NOMO-1 (cell line): Measurements from ENCODE around the gene HACD2.

Experiments
- DNase-seq, 2 experiments: peaks; one replicate each; lab custom pipeline; 2025; ENCODE audit not compliant: unreplicated experiment in 2 of 2; lab: John Stamatoyannopoulos, UW

The HACD2 gene

DNA sequence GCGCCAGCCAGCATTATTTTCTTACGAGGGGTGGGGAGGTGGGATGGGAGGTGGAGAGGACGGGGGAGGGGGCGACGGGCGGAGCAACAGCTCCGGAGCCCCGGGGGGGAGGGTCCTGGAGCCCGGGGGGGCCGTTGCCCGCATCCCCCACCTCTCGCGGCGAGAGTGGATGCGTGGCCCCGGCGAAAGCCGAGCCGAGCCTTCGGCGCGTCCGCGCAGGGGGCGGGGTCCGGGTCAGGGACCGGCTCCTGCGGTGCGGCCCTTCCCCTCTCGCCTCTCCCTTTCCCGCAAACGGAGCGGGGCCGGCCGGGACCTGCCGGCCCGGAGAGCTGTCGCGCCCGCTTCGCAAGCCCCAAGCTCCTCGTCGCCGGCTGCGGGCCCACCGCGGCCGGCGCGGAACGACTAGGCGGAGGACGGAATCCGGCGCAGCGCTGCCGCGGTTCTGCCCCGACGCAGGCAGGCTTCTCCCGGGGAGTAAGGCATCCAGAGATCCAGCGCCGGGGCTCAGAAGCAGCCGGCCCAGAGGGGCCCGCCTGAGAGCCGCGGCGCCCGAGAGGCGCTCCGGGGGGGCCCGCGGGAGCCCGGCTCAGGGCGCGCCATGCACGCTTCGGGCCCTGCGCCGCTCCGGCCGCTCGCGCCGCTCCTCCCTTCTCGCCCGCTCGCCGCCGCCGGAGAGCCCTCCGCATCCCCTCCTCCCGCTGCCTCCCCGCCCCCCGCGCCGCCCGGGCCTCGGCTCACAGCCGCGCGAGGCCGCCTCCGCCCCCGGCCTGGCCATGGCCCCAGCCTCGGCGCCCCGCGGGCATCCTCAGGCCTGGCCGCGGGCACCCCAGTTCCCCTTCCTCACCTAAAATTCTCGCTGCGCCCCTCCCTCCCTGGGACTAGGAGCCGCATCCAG is 135.5 kb downstream of the HACD2 start:
- DNase-seq, result no peak

DNA sequence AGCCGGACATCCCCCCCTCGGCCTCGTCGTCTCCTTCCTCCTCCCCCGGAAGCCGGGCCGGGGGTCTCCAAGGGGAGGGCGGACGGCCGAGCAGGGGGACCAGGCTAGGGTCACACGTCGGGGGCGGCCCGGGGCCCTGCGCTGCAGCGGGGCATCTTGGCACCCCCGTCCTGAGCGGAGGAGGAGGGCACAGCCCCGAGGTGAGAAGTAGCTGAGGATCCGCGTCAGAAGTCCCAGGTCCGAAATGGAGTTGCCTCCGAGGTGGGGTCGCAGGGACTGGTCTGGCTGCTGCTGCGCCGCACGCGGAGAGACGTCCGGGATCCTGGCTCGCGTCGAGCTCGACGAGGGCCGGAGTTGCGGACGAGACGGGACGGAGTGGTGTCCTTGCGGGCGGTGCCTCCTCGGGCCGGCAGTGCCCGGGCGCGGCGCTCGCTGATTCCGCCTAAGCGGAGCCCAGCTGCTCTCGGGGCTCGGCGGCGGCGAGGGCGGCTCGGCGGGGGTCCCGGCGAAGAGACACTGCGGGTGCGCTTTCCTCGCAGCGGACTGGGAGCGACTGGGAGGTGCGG is 136.2 kb downstream of the HACD2 start, which contains the start of gene ADCY5:
ADCY5 (minus strand) TSS at position 555 of the 566 bp plus-strand sequence; CDS start at position 10, 545 bp downstream.
- DNase-seq, result no peak

DNA sequence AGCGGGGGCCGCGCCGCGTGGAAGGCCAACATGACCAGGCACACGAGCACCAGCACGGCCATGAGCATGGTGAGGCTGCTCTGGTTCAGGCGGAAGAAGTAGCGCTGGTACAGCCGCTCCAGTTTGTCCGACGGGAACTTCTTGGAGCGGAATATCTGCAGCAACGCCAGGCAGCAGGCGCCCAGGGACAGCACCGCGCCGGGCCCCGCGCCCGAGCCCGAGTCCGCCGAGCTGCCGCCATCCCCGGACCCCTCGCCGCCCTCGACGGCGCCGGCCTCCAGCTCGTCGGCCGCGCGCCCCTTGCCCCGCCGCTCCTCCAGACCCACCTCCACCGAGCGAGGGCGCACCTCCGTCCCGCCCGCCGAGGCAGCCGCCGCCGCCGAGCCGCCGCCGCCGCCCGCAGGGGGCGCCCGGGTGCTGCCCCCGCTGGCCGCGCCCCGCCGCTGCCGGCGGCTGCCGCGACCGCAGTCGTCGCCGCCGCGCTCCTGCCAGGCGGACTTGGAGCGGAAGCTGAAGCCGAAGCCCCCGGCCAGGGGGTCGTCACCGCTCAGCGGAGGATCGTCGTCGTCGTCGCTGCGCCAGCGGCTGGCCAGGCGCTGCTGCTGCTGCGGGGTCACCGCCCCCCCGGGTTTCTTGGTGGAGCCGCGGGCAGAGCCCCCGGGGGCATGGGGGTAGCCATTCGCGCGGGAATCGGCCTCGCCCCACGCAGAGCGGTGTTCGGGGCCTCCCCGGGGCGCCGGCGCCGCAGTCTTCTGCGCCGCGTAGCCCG is 136.9 kb downstream of the HACD2 start:
- no peak for DNase-seq

DNA sequence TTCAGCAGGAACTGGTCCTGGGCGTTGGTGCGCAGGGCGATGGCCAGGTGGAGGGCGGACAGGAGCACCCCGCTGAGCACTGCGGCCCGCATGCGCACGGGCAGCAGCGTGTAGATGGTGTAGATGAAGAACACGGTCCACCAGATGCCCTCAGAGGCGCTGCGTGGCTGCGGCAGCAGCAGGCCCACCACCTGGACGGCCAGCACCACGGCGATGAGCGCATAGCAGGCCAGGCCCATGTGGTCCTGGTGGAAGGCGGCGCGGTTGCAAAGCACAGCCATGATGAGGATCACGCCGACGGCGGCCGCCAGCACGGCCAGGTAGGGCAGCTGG is 137.5 kb downstream of the HACD2 start:
- no peak for DNase-seq

DNA sequence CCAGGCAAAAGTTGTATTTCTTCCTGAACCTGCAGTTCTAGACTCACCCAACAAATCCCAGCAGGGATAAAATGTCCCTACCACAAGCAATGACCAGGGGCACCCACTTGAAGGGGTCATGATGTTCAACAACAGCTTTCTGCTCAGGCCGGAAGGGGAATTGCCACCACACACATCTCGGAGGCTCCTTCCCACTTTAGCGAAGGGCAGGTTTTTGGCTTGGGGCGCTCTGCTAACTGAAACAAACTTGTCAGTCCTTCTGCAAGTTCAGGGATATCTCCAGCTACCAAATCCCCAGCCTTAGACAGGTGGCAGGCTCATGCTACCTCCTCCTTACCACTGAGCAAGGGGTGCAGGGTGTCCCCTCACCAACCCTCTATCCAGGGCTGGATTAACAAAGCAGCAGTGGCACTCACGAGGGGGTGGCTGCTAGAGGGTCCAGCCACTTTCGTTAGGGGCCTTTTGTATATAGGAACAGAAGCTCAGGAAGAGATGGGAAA is 138.2 kb downstream of the HACD2 start:
- no peak for DNase-seq

DNA sequence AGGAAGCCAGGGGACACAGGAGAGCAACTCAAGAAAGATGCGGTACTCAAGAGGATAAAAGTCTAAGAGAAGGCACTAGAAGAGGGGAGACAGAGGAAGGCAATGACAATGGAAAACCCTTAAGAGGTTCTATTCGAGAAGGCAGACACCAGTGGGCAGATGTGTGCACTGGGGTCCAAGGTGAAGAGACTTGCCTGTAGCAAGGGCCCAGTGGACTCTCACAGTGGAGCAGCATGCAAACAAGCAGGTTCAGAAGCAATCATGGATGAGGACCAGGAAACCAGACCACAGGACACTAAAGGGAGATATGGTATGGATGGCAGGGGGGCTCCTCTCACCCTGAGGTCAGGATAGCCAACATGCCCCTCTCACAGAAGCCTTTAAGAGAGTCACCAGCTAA is 138.6 kb downstream of the HACD2 start:
- no peak for DNase-seq

DNA sequence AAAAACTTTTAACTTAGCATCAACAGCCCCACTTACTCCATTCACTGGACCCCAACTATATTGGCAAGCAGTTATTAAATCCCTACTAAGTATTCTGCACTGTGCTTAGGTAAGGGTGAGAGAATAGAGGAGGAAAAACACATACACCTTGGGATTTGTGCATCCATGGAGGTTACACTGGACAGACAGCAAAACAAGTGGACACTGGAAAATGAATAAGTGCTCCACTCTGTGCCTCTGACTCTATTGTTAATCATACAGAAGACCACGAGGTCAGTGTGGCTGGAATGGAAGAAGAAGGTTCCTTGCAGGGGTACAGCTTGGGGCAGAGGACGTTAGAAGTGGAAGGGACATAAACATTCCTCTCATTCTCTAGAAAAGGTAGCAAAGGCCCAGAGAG is 139.2 kb downstream of the HACD2 start:
- no peak for DNase-seq

DNA sequence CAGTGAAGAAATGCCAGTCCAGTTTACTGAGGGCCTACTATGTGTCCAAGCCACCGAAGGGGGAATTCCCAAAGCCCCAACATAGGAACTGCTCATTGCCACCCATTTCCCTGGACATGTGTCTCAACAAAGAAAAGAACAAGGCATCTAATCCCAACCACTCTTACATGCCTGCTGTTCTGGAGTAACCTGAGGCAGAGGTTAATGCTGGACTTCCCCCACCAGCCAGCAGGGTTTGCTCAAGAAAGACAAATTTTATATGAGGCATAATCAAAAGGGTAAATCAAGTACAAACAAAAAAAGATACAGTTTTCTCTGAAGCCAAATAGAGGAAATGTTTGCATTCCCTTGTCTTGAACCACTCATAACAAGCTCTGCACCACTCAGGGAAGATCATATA is 140.1 kb downstream of the HACD2 start:
- DNase-seq, result no peak

DNA sequence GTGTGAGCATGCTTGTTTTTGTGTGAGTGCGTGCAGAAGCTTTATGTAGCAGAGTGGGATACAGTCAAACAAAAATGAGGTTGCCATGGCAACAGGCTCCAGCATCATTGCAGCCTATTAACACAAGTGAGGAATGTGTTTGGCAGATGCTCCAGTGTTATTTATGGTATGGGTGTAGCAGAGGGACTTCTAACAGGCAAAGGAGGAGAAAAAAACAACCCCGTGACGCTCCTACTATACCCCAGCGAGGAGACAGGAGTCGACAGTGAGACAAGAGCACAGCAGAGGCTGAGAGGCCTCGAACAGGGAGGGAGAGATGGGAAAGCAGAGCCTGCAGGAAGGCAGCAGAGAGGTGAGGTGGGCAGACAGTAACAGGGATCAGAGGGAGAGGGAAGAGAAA is 140.8 kb downstream of the HACD2 start:
- DNase-seq, result no peak

DNA sequence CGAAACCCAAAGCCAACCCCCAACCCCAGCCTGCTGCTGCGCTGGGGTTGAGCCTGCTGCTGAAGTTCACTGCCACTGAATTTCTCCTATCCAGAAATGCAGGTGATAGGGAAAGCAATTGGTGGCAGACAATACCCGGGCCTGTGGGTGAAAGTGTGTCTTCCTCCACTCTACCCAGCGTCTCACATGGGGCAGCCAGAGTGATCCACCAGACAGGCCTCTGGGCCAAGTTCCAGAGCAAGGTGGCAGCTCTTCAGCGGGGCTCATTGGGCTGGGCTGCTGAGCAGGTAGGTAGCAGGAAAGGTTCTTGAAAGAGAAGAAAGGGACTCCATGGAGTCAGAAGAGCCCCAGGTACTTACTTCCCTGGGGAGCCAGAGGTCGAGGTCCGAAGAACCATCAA is 141.9 kb downstream of the HACD2 start:
- no peak for DNase-seq

DNA sequence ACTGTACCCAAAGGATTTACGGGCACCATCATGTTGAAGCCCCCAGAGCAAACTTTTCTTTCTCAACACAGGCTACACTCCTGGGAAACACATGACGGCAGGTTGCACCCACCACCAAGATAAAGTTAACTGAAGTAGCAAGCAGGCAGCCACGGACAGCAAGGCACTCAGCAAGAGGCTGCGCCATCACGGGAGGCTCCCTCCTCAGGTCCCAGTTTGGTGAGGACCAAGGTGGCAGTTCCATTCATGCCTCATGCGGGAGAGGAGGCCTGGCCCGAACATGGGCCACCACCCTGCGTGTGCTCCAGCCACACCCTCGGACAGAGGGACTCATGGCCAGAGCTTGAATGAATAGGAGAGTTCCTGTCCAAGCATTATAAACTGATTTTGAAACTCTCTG is 142.7 kb downstream of the HACD2 start:
- DNase-seq, result no peak
